ENCODE data around the gene UBN2.

Gene UBN2

GRCh38 chr7:139259142-139259541, 28.1 kb downstream of the UBN2 start:
- peaks cover 94% of the 10 kb centered on the region for H3K36me3 ChIP-seq (ENCODE audit: insufficient read depth, low read length)
- H3K27ac ChIP-seq (ENCODE audit: low read depth, low read length) = no peak overlapping the region
- no peaks in the 10 kb centered on the region for H3K9me3 ChIP-seq (ENCODE audit: insufficient read depth, low read depth, low read length)
- no peaks in the 10 kb centered on the region for H3K4me1 ChIP-seq (ENCODE audit: insufficient read depth, low read length)
- WGBS = 97% methylated on average over 6 of the region's 6 CpGs
- H3K27me3 ChIP-seq (ENCODE audit: insufficient read depth, low read length) = no peaks in the 10 kb centered on the region
- H3K4me3 ChIP-seq (ENCODE audit: low read length) = no peak overlapping the region
- no peak overlapping the region for H3K9ac ChIP-seq (ENCODE audit: low read depth, low read length)

- Histone ChIP-seq H3K4me1 (ENCODE audit: insufficient read depth, low read length) (no peaks in the 10 kb centered on the region), H3K36me3 (ENCODE audit: insufficient read depth, low read length) (peaks cover 96% of the 10 kb centered on the region), H3K9ac (ENCODE audit: low read depth, low read length) (no peak overlapping the region), H3K27me3 (ENCODE audit: insufficient read depth, low read length) (no peaks in the 10 kb centered on the region), H3K9me3 (ENCODE audit: insufficient read depth, low read depth, low read length) (no peaks in the 10 kb centered on the region), H3K27ac (ENCODE audit: low read depth, low read length) (no peak overlapping the region), H3K4me3 (ENCODE audit: low read length) (no peak overlapping the region)
- WGBS = 92% methylated on average over 3 of the region's 3 CpGs
These were observed 33.2 kb downstream of the UBN2 start for GRCh38 chr7:139264220-139264619.

GRCh38 chr7:139265673-139266072, 34.6 kb downstream of the UBN2 start:
- WGBS = 98% methylated on average over 2 of the region's 2 CpGs
- Histone ChIP-seq H3K36me3 (ENCODE audit: insufficient read depth, low read length) (peaks cover 97% of the 10 kb centered on the region), H3K4me1 (ENCODE audit: insufficient read depth, low read length) (no peaks in the 10 kb centered on the region), H3K4me3 (ENCODE audit: low read length) (no peak overlapping the region), H3K9ac (ENCODE audit: low read depth, low read length) (no peak overlapping the region), H3K27me3 (ENCODE audit: insufficient read depth, low read length) (no peaks in the 10 kb centered on the region), H3K27ac (ENCODE audit: low read depth, low read length) (no peak overlapping the region), H3K9me3 (ENCODE audit: insufficient read depth, low read depth, low read length) (no peaks in the 10 kb centered on the region)

GRCh38 chr7:139271718-139272628, 40.9 kb downstream of the UBN2 start:
- H3K36me3 ChIP-seq (ENCODE audit: insufficient read depth, low read length) = peaks cover 92% of the 10 kb centered on the region
- H3K27ac ChIP-seq (ENCODE audit: low read depth, low read length) = no peak overlapping the region
- no peaks in the 10 kb centered on the region for H3K4me1 ChIP-seq (ENCODE audit: insufficient read depth, low read length)
- H3K9me3 ChIP-seq (ENCODE audit: insufficient read depth, low read depth, low read length) = no peaks in the 10 kb centered on the region
- no peaks in the 10 kb centered on the region for H3K27me3 ChIP-seq (ENCODE audit: insufficient read depth, low read length)
- no peak overlapping the region for H3K9ac ChIP-seq (ENCODE audit: low read depth, low read length)
- 95% methylated on average over 17 of the region's 17 CpGs for WGBS
- H3K4me3 ChIP-seq (ENCODE audit: low read length) = no peak overlapping the region

GRCh38 chr7:139284252-139284896, 53.3 kb downstream of the UBN2 start:
- 88% methylated on average over 5 of the region's 5 CpGs for WGBS
- H3K27ac ChIP-seq (ENCODE audit: low read depth, low read length) = no peak overlapping the region
- H3K4me1 ChIP-seq (ENCODE audit: insufficient read depth, low read length) = no peaks in the 10 kb centered on the region
- peaks cover 65% of the 10 kb centered on the region for H3K36me3 ChIP-seq (ENCODE audit: insufficient read depth, low read length)
- no peak overlapping the region for H3K9ac ChIP-seq (ENCODE audit: low read depth, low read length)
- no peaks in the 10 kb centered on the region for H3K9me3 ChIP-seq (ENCODE audit: insufficient read depth, low read depth, low read length)
- H3K4me3 ChIP-seq (ENCODE audit: low read length) = no peak overlapping the region
- no peaks in the 10 kb centered on the region for H3K27me3 ChIP-seq (ENCODE audit: insufficient read depth, low read length)

- Histone ChIP-seq H3K27ac (ENCODE audit: low read depth, low read length) (no peak overlapping the region), H3K9ac (ENCODE audit: low read depth, low read length) (no peak overlapping the region), H3K9me3 (ENCODE audit: insufficient read depth, low read depth, low read length) (no peaks in the 10 kb centered on the region), H3K4me1 (ENCODE audit: insufficient read depth, low read length) (no peaks in the 10 kb centered on the region), H3K27me3 (ENCODE audit: insufficient read depth, low read length) (no peaks in the 10 kb centered on the region), H3K4me3 (ENCODE audit: low read length) (no peak overlapping the region), H3K36me3 (ENCODE audit: insufficient read depth, low read length) (peaks cover 55% of the 10 kb centered on the region)
- 97% methylated on average over 6 of the region's 6 CpGs for WGBS
These were observed 55.1 kb downstream of the UBN2 start for GRCh38 chr7:139286144-139286543.

- Histone ChIP-seq H3K4me1 (ENCODE audit: insufficient read depth, low read length) (no peaks in the 10 kb centered on the region), H3K27me3 (ENCODE audit: insufficient read depth, low read length) (no peaks in the 10 kb centered on the region), H3K9me3 (ENCODE audit: insufficient read depth, low read depth, low read length) (no peaks in the 10 kb centered on the region), H3K4me3 (ENCODE audit: low read length) (no peak overlapping the region), H3K9ac (ENCODE audit: low read depth, low read length) (no peak overlapping the region), H3K36me3 (ENCODE audit: insufficient read depth, low read length) (peaks cover 49% of the 10 kb centered on the region), H3K27ac (ENCODE audit: low read depth, low read length) (no peak overlapping the region)
- WGBS = 95% methylated on average over 7 of the region's 7 CpGs
These were observed 61.8 kb downstream of the UBN2 start for GRCh38 chr7:139292821-139293220.

GRCh38 chr7:139293534-139293933, 62.5 kb downstream of the UBN2 start:
- Histone ChIP-seq H3K4me1 (ENCODE audit: insufficient read depth, low read length) (no peaks in the 10 kb centered on the region), H3K4me3 (ENCODE audit: low read length) (no peak overlapping the region), H3K9me3 (ENCODE audit: insufficient read depth, low read depth, low read length) (no peaks in the 10 kb centered on the region), H3K27ac (ENCODE audit: low read depth, low read length) (no peak overlapping the region), H3K9ac (ENCODE audit: low read depth, low read length) (no peak overlapping the region), H3K36me3 (ENCODE audit: insufficient read depth, low read length) (peaks cover 51% of the 10 kb centered on the region), H3K27me3 (ENCODE audit: insufficient read depth, low read length) (no peaks in the 10 kb centered on the region)
- 89% methylated on average over 2 of the region's 2 CpGs for WGBS

GRCh38 chr7:139294241-139294640, 63.2 kb downstream of the UBN2 start:
- H3K4me1 ChIP-seq (ENCODE audit: insufficient read depth, low read length) = no peaks in the 10 kb centered on the region
- H3K27ac ChIP-seq (ENCODE audit: low read depth, low read length) = no peak overlapping the region
- no peak overlapping the region for H3K4me3 ChIP-seq (ENCODE audit: low read length)
- no peaks in the 10 kb centered on the region for H3K9me3 ChIP-seq (ENCODE audit: insufficient read depth, low read depth, low read length)
- peaks cover 57% of the 10 kb centered on the region for H3K36me3 ChIP-seq (ENCODE audit: insufficient read depth, low read length)
- 95% methylated on average over 4 of the region's 4 CpGs for WGBS
- H3K9ac ChIP-seq (ENCODE audit: low read depth, low read length) = no peak overlapping the region
- H3K27me3 ChIP-seq (ENCODE audit: insufficient read depth, low read length) = no peaks in the 10 kb centered on the region

GRCh38 chr7:139294951-139295575, 64.0 kb downstream of the UBN2 start:
- WGBS = 98% methylated on average over 6 of the region's 6 CpGs
- Histone ChIP-seq H3K27me3 (ENCODE audit: insufficient read depth, low read length) (no peaks in the 10 kb centered on the region), H3K27ac (ENCODE audit: low read depth, low read length) (no peak overlapping the region), H3K4me3 (ENCODE audit: low read length) (no peak overlapping the region), H3K9ac (ENCODE audit: low read depth, low read length) (no peak overlapping the region), H3K4me1 (ENCODE audit: insufficient read depth, low read length) (no peaks in the 10 kb centered on the region), H3K9me3 (ENCODE audit: insufficient read depth, low read depth, low read length) (no peaks in the 10 kb centered on the region), H3K36me3 (ENCODE audit: insufficient read depth, low read length) (peaks cover 66% of the 10 kb centered on the region)

GRCh38 chr7:139297795-139298194, 66.8 kb downstream of the UBN2 start:
- Histone ChIP-seq H3K4me3 (ENCODE audit: low read length) (no peak overlapping the region), H3K27ac (ENCODE audit: low read depth, low read length) (no peak overlapping the region), H3K9ac (ENCODE audit: low read depth, low read length) (no peak overlapping the region), H3K9me3 (ENCODE audit: insufficient read depth, low read depth, low read length) (no peaks in the 10 kb centered on the region), H3K27me3 (ENCODE audit: insufficient read depth, low read length) (no peaks in the 10 kb centered on the region), H3K36me3 (ENCODE audit: insufficient read depth, low read length) (peaks cover 74% of the 10 kb centered on the region), H3K4me1 (ENCODE audit: insufficient read depth, low read length) (no peaks in the 10 kb centered on the region)
- 90% methylated on average over 6 of the region's 6 CpGs for WGBS
